Astrocyte (in vitro differentiated cells and primary cell): Measurements from ENCODE around the gene LIN52. TPM values are rescaled to one million over a fixed set of nuclear protein-coding genes. Genes with fewer than 3 reads are reported as not detected.

Experiments
- DNase-seq: peaks from one replicate; pipeline ENCODE4 v3.0.0-alpha.2; 2010; ENCODE audit warnings: low read depth
- FAIRE-seq: peaks from 2 replicates; lab custom pipeline; 2011; peaks lifted over from hg19 to GRCh38; lab: Jason Lieb, UNC
- H2AFZ ChIP-seq: 2 replicates; pipeline ENCODE4 v1.6.0; 2012; ENCODE audit warnings: low read depth, low read length, inconsistent platforms
- H3K27ac ChIP-seq: 2 replicates; pipeline ENCODE4 v1.5.1; 2011; ENCODE audit warnings: low read depth, low read length, inconsistent platforms
- H3K27me3 ChIP-seq: 2 replicates; pipeline ENCODE4 v1.6.0; 2011; ENCODE audit warnings: low read length, inconsistent platforms; ENCODE audit not compliant: insufficient read depth
- H3K36me3 ChIP-seq: 2 replicates; pipeline ENCODE4 v1.5.1; 2011; ENCODE audit warnings: low read length, inconsistent platforms; ENCODE audit not compliant: insufficient read depth
- H3K4me1 ChIP-seq: 2 replicates; pipeline ENCODE4 v1.5.1; 2011; ENCODE audit warnings: low read length, inconsistent platforms; ENCODE audit not compliant: insufficient read depth
- H3K4me2 ChIP-seq: 2 replicates; pipeline ENCODE4 v1.6.0; 2012; ENCODE audit warnings: low read length, inconsistent platforms
- H3K4me3 ChIP-seq: 2 replicates; pipeline ENCODE4 v1.5.1; 2011; ENCODE audit warnings: low read depth, mild to moderate bottlenecking, low read length, inconsistent platforms; ENCODE audit not compliant: insufficient read depth
- H3K79me2 ChIP-seq: 2 replicates; pipeline ENCODE4 v1.6.0; 2012; ENCODE audit warnings: mild to moderate bottlenecking, low read length, inconsistent platforms; ENCODE audit not compliant: insufficient read depth
- H3K9ac ChIP-seq: 2 replicates; pipeline ENCODE4 v1.6.0; 2012; ENCODE audit warnings: mild to moderate bottlenecking, low read length, inconsistent platforms
- H3K9me3 ChIP-seq: 2 replicates; pipeline ENCODE4 v1.5.1; 2012; ENCODE audit warnings: low read depth, mild to moderate bottlenecking, low read length, inconsistent platforms; ENCODE audit not compliant: insufficient read depth
- H4K20me1 ChIP-seq: 2 replicates; pipeline ENCODE4 v1.6.0; 2012; ENCODE audit warnings: low read length, inconsistent platforms; ENCODE audit not compliant: insufficient read depth
- H3K27ac Mint-ChIP-seq: one replicate; pipeline ENCODE4 v1.8.0; 2021; ENCODE audit warnings: mild to moderate bottlenecking, mixed read lengths; ENCODE audit not compliant: unreplicated experiment
- H3K27me3 Mint-ChIP-seq: one replicate; pipeline ENCODE4 v1.8.0; 2021; ENCODE audit warnings: low read depth, mixed read lengths; ENCODE audit not compliant: unreplicated experiment
- H3K36me3 Mint-ChIP-seq: one replicate; pipeline ENCODE4 v1.8.0; 2021; ENCODE audit warnings: low read depth, mixed read lengths; ENCODE audit not compliant: unreplicated experiment
- H3K4me1 Mint-ChIP-seq: one replicate; pipeline ENCODE4 v1.8.0; 2021; ENCODE audit warnings: low read depth, mixed read lengths; ENCODE audit not compliant: unreplicated experiment
- H3K4me3 Mint-ChIP-seq: one replicate; pipeline ENCODE4 v1.8.0; 2021; ENCODE audit warnings: mild to moderate bottlenecking, moderate library complexity, mixed read lengths; ENCODE audit not compliant: unreplicated experiment
- H3K9me3 Mint-ChIP-seq: one replicate; pipeline ENCODE4 v1.8.0; 2021; ENCODE audit warnings: mild to moderate bottlenecking, mixed read lengths; ENCODE audit not compliant: unreplicated experiment
- EZH2 ChIP-seq: IDR thresholded peaks from 2 replicates; pipeline ENCODE4 v1.6.1; 2012; ENCODE audit warnings: mild to moderate bottlenecking, low read length, inconsistent platforms; ENCODE audit not compliant: insufficient read depth
- total RNA-seq: library from RNA; stranded (reverse); gene quantifications from 2 replicates; pipeline ENCODE4 v1.2.1, GENCODE V29; 2021
- TF ChIP-seq, protein P1 (sequence below): IDR thresholded peaks from 2 replicates; pipeline ENCODE4 v1.5.1; 2011; ENCODE audit warnings: low read depth, mild to moderate bottlenecking, inconsistent platforms, low read length, moderate library complexity; ENCODE audit not compliant: insufficient read depth

LIN52 gene
- total RNA-seq, 1 donor from 2014 or later, result 5.5 TPM

DNA sequence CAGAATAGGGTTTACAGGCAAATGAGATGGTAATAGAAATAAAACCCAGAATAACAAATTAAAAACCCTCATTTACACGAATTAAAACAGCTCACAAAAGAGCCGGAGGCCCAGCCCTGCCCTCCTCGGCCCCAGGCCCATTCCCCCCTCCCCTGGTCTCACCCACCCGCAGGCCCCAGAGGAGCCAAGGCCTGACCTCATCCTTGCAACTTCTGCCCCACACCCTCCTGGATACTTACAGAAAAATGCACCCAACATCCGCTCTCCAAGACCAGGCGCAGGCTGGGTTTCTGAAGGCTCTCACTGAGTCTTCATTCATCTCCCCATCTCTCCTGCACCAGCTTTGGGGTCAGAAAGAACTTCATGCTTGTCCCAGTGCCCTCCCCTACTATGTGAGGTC lies 138.3 kb downstream of the LIN52 start:
- H3K4me3 Mint-ChIP-seq, result no peak overlapping the region
- no peaks in the 10 kb centered on the region for H3K9me3 Mint-ChIP-seq
- Histone ChIP-seq H3K27me3 (peaks cover 25% of the 10 kb centered on the region), H3K27ac (no peak overlapping the region), H3K4me2 (no peak overlapping the region), H3K9ac (no peak overlapping the region), H3K79me2 (no peaks in the 10 kb centered on the region), H3K9me3 (no peaks in the 10 kb centered on the region), H3K4me1 (peaks cover under 1% of the 10 kb centered on the region), H2AFZ (no peak overlapping the region), H4K20me1 (no peaks in the 10 kb centered on the region), H3K36me3 (no peaks in the 10 kb centered on the region), H3K4me3 (no peak overlapping the region)
- H3K27me3 Mint-ChIP-seq, result peaks cover 48% of the 10 kb centered on the region
- DNase-seq (no peak), FAIRE-seq (no peak)
- no peak overlapping the region for H3K27ac Mint-ChIP-seq
- H3K4me1 Mint-ChIP-seq, result no peaks in the 10 kb centered on the region
- peaks cover 3% of the 10 kb centered on the region for H3K36me3 Mint-ChIP-seq
- no peak for TF ChIP-seq EZH2
- TF ChIP-seq, protein P1, sequence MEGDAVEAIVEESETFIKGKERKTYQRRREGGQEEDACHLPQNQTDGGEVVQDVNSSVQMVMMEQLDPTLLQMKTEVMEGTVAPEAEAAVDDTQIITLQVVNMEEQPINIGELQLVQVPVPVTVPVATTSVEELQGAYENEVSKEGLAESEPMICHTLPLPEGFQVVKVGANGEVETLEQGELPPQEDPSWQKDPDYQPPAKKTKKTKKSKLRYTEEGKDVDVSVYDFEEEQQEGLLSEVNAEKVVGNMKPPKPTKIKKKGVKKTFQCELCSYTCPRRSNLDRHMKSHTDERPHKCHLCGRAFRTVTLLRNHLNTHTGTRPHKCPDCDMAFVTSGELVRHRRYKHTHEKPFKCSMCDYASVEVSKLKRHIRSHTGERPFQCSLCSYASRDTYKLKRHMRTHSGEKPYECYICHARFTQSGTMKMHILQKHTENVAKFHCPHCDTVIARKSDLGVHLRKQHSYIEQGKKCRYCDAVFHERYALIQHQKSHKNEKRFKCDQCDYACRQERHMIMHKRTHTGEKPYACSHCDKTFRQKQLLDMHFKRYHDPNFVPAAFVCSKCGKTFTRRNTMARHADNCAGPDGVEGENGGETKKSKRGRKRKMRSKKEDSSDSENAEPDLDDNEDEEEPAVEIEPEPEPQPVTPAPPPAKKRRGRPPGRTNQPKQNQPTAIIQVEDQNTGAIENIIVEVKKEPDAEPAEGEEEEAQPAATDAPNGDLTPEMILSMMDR, result no peak

DNA sequence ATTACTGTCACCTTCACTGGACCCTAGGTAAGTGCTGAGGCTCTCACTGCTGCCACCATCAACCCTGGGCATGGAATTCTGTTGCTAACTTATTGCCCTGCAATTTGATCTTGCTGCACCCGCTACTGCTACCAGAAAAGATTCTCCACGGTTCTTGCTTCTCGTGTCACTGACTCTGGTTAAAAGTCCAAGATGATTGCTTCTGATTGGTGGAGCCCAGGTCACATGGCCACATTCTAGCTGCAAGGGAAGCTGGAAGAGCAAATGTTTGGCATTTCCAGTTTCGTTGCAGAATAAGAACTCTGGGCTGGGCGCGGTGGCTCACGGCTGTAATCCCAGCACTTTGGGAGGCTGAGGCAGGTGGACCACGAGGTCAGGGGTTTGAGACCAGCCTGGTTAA lies 147.0 kb downstream of the LIN52 start:
- Mint-ChIP-seq H3K4me3 (no peak overlapping the region), H3K4me1 (no peaks in the 10 kb centered on the region), H3K27ac (no peak overlapping the region), H3K9me3 (peaks cover 35% of the 10 kb centered on the region), H3K27me3 (peaks cover 80% of the 10 kb centered on the region), H3K36me3 (peaks cover 3% of the 10 kb centered on the region)
- peaks cover 53% of the 10 kb centered on the region for H3K27me3 ChIP-seq
- no peaks in the 10 kb centered on the region for H3K79me2 ChIP-seq
- TF ChIP-seq, protein P1, result no peak
- no peak for TF ChIP-seq EZH2
- H3K4me3 ChIP-seq, result no peak overlapping the region
- H2AFZ ChIP-seq, result no peak overlapping the region
- no peak overlapping the region for H3K4me2 ChIP-seq
- DNase-seq (no peak), FAIRE-seq (no peak)
- H3K36me3 ChIP-seq, result no peaks in the 10 kb centered on the region
- no peaks in the 10 kb centered on the region for H3K4me1 ChIP-seq
- H4K20me1 ChIP-seq, result no peaks in the 10 kb centered on the region
- H3K9ac ChIP-seq, result no peak overlapping the region
- no peak overlapping the region for H3K27ac ChIP-seq
- H3K9me3 ChIP-seq, result peaks cover 5% of the 10 kb centered on the region

DNA sequence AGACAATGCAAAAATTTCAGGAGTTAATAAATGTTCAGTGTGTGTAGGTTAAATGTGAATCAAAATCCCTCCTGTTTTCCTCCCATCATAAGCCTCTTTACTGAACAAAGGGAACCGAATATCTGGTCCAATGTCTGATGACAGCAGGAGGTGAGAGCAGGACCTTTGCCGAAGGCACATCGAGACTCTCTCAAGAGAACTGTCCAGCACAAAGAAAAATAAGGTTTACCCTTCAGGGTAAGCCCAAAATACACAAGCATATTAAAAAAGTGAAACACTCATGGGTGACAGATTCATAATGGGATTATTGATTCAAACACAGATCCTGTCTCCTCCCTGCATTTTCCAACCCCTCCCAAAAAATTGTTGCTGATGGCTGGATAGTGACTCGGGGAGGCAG lies 150.3 kb downstream of the LIN52 start:
- Mint-ChIP-seq H3K36me3 (no peaks in the 10 kb centered on the region), H3K4me3 (no peak overlapping the region), H3K27ac (no peak overlapping the region), H3K27me3 (peaks cover 76% of the 10 kb centered on the region), H3K4me1 (no peaks in the 10 kb centered on the region), H3K9me3 (peaks cover 36% of the 10 kb centered on the region)
- no peak for TF ChIP-seq EZH2
- TF ChIP-seq, protein P1, result no peak
- Histone ChIP-seq H3K27ac (no peak overlapping the region), H3K27me3 (peaks cover 60% of the 10 kb centered on the region), H4K20me1 (no peaks in the 10 kb centered on the region), H3K36me3 (no peaks in the 10 kb centered on the region), H3K4me3 (no peak overlapping the region), H3K4me1 (no peaks in the 10 kb centered on the region), H3K9me3 (peaks cover 5% of the 10 kb centered on the region), H2AFZ (no peak overlapping the region), H3K9ac (no peak overlapping the region), H3K4me2 (no peak overlapping the region), H3K79me2 (no peaks in the 10 kb centered on the region)
- FAIRE-seq (no peak), DNase-seq (no peak)
